ENCODE measurements around the gene FCHSD2.

The FCHSD2 gene

DNA sequence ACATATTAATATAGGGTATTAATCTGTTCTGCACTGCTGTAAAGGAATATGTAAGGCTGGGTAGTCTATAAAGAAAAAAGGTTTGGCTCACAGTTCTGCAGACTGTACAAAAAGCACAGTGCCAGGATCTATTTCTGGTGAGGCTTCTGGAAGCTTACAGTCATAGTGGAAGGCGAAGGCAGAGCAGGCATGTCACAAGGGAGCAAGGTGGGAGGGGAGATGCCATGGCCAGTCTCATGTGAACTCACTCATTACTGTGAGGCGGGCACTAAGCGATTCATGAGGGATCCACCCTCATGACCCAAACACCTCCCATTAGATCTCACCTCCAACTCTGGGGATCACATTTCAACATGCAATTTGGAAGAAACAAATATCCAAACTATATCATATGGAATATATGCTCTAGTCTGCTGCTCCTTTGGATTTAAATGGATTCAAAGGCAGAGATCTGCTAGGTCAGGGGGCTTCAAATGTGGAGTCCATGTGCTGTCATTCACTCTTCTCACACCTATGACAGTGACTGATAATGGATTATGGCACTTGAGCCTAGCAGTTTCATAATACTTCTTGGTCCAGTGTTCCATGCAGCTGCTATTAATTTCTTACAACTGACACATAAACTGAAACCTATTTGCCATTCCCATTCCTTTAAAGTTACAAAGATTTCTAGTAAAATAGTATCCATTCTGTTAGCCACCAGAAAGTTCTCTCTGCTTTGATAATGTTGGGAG, 182.0 kb downstream of the FCHSD2 start:
- no peak for DNase-seq

DNA sequence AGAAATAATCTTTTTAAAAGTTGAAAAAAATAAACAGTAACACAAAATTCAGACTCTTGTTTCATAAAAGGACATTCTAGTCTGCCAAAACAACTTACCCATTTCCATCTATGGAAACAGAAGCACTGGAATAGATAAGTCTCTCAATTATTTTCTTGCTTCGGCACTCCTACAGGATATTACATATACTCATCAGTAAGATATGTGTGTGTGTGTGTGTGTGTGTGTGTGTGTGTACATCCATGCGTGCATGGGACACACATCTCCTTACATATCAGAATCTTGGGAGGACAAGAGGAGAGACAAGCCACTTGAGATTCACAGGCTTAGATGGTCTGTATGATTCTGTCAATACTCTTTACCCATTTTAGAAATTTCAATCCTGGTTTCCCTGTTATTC, 183.3 kb downstream of the FCHSD2 start:
- no peak for DNase-seq

DNA sequence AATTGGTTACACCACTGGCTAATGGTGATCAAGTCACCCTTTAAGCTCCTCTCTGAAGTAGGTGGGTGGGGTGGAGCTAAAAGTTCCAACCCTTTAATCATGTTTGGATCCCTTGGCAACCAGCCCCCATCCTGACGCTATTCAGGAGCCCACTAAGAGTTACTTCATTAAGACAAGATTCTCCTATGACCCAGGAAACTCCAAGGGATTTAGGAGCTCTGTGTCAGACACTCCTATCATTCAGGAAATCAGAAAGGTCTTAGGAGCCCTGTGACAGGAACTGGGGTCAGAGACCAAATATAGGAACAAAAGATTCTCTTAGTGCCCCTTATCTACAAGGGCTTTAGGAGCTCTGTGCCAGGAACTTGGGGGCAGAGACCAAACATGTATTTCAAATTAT, 186.7 kb downstream of the FCHSD2 start:
- DNase-seq: no peak

DNA sequence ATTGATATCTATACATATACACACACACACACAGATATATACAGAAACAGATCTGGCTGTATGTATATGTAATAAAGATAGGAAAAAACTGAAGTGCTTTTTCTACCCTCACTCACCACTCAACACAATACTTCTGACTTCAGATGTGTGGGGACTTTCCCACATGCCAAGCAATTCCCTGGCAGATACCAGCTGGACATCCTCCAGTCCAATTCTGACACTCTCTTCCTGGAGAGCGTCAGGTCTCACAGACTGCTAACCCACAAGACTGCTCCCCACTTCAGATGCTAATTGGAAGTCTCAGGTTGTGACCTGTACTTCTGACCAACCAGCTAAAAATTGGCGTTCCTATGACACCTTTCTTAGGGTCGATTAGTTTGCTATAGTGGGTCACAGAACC, 187.3 kb downstream of the FCHSD2 start:
- no peak for DNase-seq

DNA sequence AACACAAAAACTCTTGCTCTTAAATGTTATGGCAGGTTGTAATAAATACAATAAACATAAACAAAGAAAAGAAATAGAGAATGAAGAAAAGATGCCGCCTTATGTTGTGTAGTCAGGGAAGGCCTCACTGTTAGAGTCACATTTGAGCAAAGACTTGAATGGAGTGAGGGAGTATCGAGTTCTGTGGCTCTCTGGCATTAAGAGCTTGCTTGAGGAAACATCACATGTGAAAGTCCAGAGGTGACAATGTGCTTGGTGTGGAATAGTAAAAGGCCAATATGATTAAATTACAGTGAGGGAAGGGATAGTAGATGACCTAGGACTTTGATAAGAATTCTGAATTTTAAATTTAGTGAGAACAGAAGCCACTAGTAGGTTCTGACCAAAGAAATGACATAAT, 188.5 kb downstream of the FCHSD2 start:
- no peak for DNase-seq

DNA sequence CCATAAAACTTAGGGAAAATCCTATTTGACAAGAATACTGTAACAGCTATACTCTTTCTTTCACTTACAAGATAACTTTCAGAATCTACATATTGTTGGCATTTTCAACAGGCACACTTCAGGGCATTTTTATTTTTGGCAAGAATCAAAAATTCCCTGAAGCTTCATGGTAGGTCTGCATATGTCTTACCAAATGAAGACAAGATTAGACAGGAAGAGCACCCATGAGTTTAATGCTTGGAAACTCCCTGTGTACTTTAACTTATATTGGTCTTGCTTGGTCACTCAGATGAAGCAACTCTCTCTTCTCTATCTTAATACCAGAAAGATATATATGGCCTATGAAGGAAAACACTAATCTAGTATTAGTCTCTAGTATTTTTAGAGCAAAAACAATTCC, 190.2 kb downstream of the FCHSD2 start:
- DNase-seq: no peak

DNA sequence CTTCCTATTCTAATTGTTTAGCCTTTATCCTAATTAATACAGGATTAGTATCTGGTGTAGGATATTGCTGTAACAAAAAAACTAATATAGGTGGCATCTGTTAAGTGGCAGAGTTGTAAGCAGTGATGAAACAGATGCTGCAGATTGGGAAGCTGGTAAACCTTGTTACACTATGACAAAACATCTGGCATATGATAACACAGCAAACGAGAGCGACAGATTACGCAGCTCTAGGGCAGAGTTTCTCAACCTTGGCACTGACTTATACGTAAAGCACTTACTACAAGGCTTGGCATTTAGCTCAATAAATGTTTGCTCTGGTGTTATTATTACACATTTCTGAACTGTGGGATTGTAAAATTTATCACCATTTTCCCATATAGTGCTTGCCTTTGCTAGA, 190.9 kb downstream of the FCHSD2 start:
- DNase-seq: no peak

DNA sequence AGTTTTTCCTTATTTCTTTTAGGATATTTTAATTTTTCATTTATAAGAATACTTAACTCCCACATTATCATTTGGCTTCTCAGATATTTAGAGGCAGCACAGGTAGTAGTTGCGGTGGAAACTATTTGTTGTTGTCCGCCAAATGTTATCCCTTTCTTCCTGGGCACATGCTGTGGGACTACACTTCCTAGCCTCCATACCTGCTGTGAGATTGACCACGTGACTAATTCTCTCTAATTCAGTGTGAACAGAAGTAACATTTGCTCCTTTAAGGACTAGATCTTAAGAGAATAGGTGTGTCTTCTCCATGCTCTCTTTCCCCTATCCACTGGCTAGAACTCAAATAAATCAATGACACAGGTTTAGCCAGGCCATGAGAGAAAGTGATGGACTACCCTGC, 191.4 kb downstream of the FCHSD2 start:
- DNase-seq: no peak

DNA sequence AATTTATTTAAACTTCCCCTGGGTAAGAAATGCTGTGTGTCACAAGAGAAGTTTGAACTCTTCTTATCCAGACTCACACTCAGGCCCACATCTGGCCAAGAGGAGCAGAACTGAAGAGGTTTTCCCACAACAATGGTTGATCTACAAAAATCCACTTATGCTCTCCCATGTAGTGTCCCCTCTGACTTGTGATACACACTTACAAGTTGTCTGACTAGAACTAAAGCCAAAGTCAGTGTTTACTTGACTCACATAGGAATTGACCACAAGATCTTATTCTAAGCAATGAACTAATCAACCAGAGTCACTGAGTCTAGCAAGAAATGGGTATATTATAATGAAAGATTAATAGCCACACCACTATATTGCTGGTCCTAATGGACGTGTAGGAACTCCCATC, 194.9 kb downstream of the FCHSD2 start:
- no peak for DNase-seq

DNA sequence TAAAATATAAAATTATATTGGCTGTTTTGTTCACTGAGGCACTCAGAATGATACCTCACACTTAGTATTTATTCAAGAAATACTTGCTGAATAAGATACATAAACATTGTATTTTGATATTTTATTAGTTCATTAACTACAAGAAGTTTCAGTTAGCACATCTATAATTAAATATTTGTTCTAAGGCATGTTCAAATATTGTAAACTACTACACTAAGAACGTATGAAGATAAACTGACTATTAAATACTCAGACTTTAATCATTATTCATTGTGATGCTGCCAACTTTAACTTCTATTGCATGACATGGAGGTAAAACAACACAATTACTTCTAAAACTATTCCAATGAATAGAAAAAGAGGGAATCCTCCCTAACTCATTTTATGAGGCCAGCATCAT, 198.5 kb downstream of the FCHSD2 start:
- no peak for DNase-seq

DNA sequence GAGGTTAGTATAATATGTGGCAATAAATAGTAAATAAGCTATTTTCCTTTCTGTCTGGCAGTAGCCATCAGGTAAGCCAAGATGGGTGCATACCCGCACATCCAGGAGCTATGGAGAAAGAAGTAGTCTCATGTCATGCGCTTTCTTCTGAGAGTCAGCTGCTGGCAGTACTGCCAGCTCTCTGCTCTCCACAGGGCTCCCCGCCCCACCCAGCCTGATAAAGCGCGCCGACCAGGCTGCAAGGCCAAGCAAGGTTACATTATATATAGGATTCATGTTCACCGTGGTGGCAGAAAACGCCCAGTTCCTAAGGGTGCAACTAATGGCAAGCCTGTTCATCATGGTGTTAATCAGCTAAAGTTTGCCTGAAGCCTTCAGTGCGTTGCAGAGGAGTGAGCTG, 201.7 kb downstream of the FCHSD2 start:
- DNase-seq: no peak

DNA sequence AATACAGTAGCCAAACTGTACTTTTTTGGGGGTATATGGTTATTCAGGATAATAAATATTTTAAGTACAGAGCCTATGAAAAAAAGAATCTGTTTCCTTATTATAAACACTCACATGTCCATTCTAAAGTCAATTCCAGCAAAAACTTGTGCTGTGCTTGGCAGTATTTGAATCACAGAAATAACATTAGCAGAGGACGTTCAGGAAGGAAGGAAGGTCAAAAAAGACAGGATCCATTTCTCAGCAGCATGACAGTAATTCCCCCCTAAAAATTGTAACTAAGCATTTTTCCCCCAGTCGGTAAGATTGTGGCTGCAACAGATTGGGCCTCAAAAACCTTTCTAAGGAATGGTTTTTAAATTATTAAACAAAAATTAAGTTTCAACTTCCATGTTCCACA, 203.1 kb downstream of the FCHSD2 start:
- no peak for DNase-seq

DNA sequence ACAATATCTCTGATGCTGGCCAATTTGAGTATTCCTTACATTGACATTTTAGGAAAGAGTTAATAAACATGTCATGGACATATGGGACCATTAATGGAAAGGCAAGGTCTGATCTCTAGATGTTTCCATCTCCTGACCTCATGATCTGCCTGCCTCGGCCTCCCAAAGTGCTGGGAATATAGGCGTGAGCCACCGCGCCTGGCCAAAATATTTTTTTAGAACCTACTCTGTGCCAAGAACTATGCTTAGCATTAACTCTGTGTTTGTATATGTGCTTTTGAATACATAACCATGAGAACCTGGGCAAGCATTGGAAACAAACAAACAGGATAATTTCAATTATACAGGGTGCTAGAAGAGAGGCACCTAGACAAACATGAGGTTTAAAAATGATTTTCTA, 204.7 kb downstream of the FCHSD2 start:
- DNase-seq: no peak

DNA sequence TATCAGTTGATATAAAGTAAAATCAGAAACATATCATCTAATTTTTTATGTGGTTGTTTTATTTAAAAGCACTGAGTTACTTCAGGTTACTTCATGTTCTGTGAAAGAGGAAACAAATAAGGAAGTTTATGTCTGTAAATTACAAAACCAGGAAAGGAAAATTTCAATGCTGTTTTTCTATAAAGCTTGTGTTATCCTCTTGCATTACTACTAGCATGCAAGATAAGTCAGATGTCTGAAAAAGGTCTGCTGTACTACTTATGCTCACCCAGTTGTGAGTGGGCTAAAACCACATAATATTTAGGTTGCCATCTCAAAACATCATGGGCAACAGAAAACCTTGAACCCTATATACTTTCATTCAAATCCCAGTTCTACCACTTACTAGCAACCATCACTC, 206.4 kb downstream of the FCHSD2 start:
- DNase-seq: no peak

DNA sequence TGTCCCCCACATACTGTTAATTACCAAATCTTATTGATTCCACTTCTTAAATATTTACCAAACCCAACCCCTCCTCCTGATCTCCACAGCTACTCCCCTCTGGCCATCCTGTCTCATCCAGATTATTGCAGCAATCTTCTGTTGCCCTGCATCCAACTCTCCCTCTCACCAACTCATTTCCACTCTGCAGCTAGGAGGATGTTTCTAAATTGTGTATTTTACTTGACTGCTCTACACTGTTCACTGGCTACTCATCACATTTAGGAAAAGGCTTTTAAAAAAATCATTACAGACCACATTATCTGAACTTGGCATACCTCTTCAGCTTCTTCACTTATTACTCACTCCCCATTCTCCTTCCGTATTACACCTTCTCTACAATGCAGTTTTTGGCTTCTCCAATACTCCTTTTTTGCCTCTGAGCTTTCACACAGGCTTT, 210.0 kb downstream of the FCHSD2 start:
- no peak for DNase-seq

DNA sequence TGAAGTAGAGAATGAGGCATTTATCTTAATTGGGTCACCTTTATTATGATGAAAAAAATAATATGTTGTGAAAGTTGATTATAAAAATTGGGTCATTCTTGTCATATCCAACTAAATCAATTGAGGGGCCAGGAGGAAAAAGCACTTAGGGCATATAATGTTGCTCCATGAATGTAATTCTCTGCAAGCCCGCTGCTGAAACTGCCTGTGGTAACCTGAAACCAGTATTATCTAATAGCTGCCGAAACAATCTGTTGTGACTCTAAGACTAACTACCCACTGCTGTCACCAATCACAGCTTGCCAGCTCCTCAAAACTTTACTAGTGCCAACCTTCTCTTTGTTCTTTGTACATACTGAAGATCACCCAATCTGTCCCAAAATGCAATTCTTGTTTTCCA, 212.1 kb downstream of the FCHSD2 start:
- DNase-seq: no peak

DNA sequence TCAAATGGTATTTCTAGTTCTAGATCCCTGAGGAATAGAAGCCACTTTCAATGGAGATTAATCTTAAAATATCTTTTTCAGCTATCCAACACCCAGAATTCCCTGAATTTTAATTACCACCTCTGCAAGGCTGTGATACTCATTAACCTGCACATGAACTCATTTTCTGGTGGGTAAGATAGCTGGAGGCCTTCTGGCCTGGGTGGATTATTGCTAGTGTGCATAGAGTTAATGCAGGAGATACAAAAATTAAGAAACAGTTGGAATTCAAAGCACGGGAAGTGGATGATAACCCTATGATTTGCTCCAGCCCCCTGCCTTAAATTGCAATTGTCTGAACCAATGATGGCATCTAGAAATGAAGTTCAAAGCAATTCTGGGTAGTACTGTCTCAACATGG, 212.9 kb downstream of the FCHSD2 start:
- DNase-seq: no peak

DNA sequence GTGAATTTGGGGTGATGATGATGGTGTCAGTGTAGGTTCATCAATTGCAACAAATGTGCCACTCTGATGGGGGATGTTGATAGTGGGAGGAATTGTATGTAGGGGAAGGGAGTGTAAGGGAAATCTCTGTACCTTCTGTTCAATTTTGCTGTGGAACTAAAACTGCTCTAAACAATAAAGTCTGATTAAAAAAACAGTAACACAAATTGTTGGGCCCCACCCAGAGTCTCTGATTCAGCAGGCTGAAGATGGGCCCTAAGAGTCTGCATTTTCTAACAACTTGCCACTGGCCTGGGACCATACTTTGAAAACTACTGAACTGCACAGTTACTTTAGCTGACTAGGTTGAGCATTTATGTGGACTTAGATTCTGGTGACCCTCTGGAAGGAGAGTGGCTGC, 214.7 kb downstream of the FCHSD2 start:
- no peak for DNase-seq

DNA sequence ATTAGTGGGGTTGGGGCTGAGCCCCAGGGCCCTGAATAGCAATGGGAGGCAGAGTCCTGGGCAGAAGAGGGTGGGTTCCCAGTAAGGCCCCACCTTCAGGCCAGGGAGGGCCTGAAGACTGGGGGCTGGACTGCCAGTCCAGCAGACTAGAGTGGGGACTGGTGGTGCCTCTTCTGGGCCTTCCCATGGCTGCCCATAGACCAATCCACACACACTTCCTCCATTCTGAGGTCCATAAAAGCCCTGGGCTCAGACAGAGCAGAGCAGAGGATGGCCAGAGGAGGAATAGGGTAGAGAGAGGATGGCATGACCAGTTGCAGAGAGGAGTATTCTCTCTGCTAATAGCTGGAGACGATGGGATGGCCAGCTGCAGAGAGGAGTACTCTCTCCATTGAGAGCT, 216.0 kb downstream of the FCHSD2 start:
- no peak for DNase-seq

DNA sequence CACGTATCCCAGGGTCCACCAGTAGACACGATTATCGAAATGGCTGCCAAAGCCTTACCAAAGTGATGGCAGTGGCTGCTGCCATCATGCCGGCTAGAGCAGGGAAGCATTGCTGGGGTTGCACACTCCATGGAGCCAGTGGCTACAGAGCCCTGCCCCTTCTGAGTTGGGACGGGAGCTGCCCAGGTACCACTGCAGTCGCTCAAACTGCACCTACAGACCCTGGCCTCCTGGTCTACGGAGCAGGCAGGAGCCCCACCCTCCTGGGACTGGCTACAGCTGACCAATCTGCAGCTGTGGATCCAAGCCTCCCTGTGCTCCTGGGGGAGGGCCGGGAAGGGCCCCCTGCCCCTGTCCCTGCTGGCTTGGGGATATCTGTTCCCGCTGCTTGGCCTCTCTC, 216.5 kb downstream of the FCHSD2 start:
- no peak for DNase-seq

DNA sequence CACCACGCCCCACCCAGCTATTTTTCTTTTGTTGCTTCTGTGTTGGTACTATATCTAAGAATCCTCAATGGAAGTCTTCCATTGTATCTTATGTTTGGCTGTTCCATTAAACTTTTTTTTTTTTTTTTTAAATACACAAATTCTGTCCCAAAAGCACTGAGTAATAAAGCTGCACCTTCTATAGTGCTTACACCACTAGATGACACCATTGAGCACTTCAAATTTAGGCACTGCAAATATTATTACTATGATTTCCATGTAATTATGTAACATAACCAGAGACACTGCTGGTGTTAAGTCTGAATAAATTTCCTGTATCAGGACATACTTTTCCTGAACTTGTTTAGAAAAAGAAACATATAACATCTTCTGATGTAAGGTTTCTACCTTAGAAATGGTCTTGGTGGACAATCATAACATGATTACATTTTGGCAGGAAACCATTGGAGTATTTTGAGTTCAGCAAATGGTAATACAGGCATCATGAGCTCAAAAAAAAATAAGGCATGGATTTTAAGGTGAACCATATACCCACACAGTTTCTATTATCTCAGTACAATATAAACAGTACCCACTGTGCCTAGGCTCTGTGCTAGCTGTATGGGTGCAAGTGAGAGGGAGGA, 217.4 kb downstream of the FCHSD2 start:
- DNase-seq: no peak

DNA sequence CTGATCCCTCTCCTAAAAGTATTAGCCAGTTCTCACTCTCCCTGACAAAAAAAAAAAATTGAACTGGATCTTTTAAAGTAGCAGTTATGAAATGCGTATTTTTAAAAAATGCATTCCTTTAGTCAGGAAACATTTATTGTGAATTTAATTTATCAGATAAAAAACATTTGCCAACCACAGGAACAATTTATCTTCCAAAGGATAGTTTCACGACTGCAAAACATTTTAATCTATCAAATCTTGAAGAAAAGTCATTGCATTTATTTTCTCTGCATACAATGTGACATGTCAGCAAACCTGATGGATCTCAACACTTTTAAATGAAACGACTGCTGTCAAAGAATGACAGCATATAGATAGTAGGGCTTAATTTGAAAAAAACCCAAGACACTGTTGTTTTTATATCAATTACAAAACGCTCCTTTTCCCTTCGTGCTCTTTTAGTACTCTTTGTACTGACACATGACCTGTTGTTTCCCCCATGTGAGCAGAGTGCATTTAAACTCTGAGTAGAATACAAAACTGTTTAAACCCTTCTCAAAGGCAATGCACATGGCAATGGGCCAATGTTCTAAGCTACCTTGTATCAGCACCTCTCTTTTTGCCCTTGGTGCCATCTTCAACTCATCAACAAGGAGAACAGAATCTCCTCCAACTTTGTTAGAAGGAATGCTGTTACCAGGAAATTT, 220.9 kb downstream of the FCHSD2 start:
- no peak for DNase-seq

DNA sequence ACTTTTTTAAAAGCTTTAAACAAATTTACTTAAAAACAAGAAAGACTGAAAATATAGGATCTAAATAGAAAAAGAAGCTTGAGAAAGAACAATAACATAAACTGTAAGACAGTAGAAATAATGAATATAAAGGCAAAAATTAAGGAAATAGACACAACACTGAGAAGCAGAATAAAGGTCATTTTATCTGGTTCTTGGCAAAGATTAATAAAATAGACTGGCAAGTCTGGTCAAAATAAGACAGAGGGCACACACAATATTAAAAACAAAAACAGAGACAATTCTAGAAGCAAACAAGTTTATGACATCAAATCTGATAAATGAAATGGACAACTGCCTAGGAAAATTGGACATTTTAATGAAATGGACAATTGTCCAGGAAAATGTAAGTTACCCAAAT, 222.1 kb downstream of the FCHSD2 start:
- DNase-seq: no peak

DNA sequence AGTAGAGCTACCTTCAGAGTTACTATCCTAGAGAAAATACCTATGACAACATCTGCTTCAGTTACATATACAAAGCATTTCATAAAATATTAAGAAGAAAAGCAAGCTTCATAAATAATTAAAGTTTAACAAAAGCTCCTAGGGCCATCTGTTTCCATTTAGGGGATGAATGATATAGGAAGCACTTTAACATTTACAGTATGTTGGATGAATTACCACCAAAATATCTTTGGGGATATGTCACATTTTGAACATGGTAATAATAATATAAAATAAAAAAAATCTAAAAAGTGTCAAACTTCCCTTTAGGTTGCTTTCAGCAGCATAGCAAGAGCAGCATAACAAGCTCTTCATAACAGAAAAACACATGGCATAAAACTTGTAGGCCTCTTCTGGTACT, 223.3 kb downstream of the FCHSD2 start:
- no peak for DNase-seq

DNA sequence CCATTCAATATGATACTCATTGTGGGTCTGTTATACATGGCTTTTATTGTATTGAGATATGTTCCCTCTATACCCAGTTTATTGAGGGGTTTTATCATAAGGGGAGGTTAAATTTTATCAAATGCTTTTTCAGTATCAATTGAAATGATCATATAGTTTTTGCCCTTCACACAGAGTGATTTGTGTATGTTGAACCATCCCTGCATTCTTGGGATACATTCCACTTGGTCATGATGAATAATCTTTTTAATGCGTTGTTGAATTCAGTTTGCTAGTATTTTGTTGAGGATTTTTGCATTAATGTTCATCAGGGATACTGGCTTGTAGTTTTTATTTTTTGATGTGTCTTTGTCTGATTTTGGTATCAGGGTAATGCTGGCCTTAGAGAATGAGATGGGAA, 229.9 kb downstream of the FCHSD2 start:
- no peak for DNase-seq

All from stimulated activated CD4-positive, alpha-beta T cell treated with anti-CD3 and anti-CD28 coated beads, Interleukin-4, amount 100 ng/mL, for 1 hour (primary cell).